HG03066 (cell line): ENCODE data around the gene FOXR1.
"Not testable (repeated sequence)": the region's sequence is repeated elsewhere in the genome, so short reads cannot be mapped to it uniquely, and the experiment has no call there.

Experiments used
- ATAC-seq: cut with Tn5 transposase; IDR thresholded peaks from one replicate; pipeline ENCODE4 v1.9.1; 2021; ENCODE audit warnings: low read depth; ENCODE audit not compliant: unreplicated experiment

The FOXR1 gene

DNA sequence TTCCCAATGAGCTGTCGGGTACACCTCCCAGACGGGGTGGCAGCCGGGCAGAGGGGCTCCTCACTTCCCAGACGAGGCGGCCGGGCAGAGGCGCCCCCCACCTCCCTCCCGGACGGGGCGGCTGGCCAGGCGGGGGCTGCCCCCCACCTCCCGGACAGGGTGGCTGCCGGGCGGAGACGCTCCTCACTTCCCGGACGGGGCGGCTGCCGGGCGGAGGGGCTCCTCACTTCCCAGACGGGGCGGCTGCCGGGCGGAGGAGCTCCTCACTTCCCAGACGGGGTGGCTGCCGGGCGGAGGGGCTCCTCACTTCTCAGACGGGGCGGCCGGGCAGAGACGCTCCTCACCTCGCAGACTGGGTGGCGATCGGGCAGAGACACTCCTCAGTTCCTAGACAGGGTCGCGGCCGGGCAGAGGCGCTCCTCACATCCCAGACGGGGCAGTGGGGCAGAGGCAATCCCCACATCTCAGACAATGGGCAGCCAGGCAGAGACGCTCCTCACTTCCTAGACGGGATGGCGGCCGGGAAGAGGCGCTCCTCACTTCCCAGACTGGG lies 20.0 kb downstream of the FOXR1 start:
- ATAC-seq, result not testable (repeated sequence)

DNA sequence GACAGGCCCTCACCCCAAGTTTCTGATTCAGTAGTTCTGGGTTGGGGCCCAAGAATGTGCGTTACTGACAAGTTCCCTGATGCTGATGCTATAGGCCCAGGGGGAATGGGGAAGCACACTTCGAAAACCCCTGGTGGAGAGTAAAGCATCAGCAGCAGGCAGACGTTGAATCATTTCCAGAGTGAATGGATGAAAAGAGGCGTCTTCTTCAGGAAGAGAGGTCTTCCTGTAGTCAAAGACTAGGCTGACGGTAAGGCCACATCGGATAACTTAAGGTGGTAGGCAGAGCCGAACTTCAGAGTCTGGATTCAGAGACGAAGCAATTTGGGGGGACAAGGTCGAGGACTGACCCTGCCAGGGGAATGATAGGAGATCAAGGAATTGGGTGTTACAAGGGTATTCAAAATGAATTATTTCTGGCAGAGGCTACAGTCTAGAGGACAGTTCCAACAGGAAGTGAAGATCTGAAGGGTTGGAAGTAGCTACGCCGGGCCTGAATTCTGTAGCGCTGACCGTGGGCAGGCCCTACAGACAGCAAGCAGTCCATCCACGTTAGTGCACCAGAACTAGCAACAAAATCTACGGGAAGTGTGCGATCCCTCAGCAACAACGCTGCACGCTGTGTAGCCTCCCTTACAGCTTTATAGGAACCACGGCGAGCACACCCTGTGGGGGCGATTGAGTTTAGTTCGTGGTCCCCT lies 25.5 kb downstream of the FOXR1 start:
- peak; percentile 14 for ATAC-seq

DNA sequence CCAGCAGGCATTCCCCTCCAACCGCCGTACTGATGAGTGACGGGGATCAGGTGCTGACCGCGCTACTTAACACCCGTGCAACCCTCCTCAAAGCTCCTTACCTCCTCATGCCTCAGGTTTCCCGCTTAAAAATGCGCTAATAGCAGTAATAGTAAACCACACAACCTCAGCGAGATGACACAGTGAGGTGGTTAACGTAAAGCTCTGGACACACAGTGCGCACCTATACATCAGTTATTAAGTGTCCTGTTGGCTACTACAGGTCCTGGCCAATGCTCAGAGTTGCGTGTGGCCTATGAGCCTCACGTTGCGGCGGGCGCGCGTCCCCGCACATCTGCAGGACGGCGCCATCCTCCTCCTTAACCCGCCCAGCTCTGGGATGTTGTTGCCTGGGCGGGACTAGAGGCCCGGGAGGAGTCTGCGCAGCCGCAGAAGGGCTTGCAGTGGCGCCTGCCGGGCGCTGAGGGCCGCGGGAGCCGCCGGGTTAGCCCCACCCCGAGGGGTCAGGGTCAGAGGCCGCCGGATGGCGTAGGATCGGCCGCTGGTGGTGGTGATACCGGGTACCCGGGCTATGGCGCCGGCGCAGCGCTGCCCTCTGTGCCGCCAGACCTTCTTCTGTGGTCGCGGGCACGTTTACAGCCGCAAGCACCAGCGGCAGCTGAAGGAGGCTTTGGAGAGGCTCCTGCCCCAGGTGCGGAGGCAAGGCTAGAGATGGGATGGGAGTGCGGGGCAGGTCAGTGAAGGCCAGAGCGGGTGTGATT lies 26.2 kb downstream of the FOXR1 start, which contains the start of gene CENATAC:
Gene CENATAC (plus strand): TSS at position 512 of the 761 bp plus-strand sequence. CDS start 60 bp downstream, at position 572.
- peak; percentile 90 for ATAC-seq

DNA sequence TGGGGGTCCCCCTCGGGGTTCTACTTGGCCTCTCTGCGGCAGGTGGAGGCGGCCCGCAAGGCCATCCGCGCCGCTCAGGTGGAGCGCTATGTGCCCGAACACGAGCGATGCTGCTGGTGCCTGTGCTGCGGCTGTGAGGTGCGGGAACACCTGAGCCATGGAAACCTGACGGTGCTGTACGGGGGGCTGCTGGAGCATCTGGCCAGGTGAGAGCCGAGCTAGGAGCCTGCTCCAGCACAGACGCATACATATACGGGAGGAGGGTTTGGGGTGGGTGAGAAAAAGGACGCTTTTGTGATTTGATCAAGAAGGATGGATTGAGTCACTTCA lies 26.8 kb downstream of the FOXR1 start:
- peak; percentile 21 for ATAC-seq

DNA sequence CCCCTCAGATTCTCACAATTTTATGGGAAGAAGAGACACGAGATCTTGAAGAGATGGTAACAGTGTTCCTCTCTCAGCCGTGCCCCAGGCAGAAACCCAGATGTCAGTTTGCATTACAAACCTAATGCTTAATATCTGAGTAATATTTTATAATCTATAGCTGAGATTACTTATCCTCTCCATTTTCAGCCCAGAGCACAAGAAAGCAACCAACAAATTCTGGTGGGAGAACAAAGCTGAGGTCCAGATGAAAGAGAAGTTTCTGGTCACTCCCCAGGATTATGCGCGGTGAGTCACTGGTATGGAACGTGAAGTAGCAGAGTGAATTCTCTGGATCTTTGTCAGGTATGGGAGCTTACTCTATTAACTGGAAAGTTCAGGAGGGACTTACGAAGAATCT lies 27.3 kb downstream of the FOXR1 start:
- no peak for ATAC-seq

DNA sequence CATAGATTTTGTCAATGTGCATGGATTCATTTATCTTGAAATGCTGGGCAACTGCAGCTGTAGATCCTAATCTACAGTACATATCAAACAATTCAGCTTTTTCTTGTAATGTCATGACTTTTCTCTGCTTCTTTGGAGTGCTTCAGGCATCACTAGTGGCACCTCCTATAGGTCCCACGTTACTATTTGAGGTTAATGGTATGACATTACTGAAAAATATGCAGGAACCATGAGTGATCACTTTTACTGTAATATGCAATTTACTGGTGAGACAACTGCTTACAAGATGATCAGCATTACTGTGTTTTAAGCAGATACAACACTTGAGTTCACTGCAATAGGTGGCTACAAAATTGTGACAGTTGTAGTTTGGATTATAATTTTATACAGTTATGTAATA lies 29.3 kb downstream of the FOXR1 start:
- ATAC-seq, result no peak

DNA sequence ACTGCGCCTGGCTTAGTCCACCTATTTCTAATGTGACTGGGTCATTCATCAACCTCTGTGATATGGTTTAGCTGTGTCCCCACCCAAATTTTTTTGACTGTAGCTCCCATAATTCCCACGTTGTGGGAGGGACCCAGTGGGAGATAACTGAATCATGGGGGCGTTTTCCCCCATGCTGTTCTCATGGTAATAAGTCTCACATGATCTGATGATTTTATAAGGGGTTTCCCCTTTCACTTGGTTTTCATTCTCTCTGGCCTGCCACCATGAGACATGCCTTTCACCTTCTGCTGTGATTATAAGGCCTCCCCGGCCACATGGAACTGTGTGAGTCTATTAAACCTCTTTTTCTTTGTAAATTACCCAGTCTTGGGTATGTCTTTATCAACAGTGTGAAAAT lies 35.1 kb downstream of the FOXR1 start:
- ATAC-seq, result no peak

DNA sequence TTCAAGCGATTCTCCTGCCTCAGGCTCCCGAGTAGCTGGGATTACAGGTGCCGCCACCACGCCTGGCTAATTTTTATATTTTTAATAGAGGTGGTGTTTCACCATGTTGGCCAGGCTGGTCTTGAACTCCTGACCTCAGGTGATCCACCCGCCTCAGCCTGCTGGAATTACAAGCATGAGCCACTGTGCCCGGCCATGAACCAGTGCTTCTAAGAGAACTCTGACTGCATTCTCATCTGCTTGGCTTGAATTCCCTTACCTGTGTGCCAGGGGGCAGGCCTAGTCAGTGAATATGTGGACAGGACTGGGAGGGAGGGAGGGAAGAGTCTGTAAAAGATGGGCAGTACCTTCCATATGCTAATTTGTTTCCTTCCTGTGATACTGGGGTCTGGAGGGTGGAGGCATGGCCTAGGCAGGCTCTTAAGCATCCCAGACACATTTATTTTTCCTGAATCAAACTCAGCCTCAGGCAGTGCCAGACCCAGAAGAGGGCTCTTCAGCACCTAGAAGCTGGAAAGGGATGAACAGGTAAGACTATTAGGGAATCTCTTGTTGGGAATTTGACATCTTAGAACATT lies 40.0 kb downstream of the FOXR1 start:
- no peak for ATAC-seq

DNA sequence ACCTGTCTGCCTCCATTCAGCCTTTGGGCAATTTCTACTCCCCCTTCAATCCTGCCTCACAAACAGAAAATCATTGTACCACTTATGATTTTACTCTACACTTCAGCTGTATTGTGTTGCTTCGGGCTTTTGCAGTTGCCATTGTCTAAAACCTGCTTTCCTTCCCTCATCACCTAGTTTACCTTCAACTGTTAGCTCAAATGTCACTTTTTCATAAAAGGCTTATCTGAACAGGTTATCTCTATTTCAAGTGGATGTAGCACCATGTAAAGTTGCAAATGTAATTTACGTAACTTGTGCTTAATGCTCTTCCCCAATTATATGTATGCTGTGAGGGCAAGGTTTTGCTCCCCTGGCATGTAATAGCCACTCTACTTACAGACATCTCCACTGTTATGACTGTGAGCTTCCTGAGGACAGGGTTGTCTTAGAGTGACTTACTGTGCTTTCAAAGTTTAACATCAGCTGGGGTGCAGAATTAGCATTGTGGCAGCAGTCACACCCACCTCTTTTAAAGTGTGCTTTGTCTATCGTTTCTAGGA lies 41.1 kb downstream of the FOXR1 start:
- no peak for ATAC-seq

DNA sequence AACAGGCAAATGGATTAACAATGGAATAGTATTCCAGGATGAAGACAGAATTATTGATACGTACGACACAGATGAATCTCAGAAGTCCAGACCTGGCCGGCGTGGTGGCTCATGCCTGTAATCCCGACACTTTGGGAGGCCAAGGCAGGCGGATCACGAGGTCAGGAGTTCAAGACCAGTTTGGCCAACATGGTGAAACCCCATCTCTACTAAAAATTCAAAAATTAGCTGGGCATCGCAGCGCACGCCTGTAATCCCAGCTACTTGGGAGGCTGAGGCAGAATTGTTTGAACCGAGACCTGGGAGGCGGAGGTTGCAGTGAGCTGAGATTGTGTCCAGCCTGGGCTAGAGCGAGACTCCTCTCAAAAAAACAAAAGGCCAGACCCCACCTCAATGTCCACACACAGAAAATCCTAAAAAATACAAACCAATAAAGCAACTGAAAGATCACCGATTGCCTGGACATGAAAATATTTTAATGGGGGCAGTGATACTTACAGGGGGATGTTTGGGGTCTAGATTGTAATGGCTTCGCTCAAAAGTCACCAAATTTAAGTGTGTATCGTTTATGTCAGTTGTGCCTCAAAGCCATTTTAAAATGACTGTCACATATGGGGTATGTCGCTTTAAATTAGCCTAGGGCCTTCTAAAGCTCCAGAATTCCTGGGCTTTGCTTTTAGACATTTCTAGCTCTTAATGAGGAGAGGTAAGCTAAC lies 42.8 kb downstream of the FOXR1 start:
- no peak for ATAC-seq

DNA sequence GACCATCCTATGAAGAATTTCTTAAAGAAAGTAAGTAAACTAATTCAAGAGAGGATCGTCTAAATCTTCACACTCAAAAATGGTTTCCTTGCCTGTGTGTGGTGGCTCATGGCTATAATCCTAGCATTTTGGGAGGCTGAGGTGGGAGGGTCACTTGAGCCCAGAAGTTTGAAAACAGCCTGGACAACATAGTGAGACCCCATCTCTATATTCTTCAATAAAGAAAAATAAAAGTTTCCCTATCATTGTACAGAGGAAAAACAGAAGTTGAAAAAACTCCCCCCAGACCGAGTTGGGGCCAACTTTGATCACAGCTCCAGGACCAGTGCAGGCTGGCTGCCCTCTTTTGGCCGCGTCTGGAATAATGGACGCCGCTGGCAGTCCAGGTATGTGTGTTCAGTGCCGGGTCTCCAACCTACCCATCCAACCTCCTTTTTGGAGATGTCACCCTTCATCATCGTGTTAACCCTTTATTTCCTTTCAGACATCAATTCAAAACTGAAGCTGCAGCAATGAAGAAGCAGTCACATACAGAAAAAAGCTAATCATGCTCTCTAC lies 43.6 kb downstream of the FOXR1 start:
- no peak for ATAC-seq

DNA sequence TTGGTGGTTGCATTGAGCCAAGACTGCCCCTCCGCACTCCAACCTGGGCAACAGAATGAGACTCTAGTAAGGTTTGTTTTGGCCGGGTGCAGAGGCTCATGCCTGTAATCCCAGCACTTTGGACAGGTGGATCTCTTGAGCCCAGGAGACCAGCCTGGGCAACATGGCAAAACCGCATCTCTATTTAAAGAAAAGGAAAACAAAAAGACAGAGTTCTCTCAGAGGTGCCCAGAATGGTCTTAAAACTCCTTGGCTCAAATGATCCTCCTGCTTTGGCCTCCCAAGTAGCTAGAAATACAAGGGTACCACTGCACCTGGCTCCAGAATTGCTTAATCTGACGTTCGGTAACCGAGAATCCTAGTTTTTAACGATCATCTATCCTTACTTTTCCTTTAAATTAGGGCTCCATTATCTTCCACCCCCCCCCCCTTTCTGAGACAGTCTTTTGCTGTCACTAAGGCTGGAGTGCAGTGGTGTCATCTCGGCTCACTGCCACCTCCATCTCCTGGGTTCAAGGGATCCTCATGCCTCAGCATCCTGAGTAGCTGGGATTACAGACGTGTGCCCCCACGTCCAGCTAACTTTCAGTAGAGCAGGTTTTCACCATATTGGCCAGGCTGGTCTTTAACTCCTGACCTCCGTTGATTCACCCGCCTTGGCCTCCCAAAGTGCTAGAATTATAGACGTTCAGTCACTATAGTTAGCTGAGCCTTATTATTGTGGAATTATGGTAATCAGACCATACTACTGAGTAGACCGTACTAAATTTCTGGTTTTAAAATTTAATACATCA lies 44.9 kb downstream of the FOXR1 start:
- ATAC-seq, result no peak

DNA sequence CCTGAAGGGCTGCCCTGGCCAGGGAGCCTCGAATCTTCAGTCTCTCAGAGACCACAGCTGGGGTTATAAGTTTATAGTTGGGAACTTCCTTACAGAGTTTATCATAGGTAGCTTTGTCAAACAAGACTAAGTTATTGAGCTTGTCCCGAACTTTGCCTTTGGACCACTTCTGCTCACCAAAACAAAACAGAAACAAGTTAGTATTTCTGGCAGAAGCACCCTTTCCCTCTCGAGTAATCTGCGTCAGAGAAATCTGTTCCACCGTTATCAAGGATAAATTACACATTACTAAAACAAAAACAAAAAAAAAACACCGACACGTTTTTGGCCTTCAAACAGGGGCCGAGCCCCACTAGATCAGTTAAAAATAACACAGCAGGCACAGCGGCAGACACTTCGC lies 45.8 kb downstream of the FOXR1 start:
- ATAC-seq, result not testable (repeated sequence)

DNA sequence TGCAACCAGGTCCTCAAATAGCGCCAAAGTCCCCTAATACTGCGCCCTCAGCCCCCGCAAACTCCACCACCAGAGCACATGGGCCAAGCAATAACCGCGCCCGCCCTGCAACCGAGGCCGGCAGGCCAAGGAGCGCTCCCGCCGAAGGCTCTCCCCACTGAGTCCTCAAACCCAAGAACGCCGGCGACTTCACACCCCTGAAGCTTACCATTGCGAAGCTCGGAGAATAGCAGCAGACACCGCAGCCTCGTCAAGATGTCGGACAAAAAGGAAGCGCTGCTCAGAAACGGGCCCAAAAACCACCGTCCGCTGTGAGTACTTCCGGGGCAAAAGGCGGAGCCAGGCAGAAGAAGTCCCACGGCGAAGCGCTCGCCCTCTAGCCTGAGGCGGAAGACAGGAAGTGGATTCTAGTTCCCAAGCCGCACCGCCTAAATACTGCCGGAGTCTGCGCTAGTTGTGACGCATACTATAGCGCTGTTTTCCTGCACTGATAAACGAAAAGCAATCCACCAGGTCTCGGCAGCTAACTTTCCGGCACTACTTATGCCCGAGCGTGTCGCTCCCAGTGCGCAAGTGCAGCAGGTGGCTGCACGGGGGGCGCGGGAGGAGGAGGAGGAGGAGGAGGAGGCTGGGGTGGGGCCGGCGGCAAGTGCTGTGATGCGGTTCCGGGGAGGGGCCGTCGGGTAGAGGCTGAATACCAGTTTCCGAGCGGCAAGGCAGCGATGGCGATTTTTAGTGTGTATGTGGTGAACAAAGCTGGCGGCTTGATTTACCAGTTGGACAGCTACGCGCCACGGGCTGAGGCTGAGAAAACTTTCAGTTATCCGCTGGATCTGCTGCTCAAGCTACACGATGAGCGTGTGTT lies 46.7 kb downstream of the FOXR1 start, which contains the start of the genes RPS25 and TRAPPC4:
Gene RPS25 (minus strand): TSS at position 270 of the 865 bp plus-strand sequence. CDS start 59 bp downstream, at position 211.
Gene TRAPPC4 (plus strand): TSS at position 693 of the 865 bp plus-strand sequence. CDS start 30 bp downstream, at position 723.
- ATAC-seq, result peak; percentile 85

DNA sequence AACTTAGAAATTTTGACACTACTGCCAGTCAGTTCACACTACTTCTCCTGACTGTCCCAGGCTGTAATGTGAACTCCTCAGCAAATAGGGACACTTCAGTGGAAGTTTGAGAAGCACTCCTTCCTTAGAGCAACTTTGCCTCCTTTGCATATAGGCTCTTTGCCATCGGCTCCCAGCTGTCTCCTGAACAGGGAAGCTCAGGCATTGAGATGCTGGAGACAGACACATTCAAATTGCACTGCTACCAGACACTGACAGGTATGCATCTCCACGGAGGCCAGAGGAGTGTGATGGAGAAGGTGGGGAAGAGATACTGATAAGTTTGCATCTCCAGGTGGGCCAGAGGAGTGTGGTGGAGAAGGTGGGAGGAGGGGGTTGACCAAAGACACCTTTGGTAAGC lies 48.4 kb downstream of the FOXR1 start:
- no peak for ATAC-seq

DNA sequence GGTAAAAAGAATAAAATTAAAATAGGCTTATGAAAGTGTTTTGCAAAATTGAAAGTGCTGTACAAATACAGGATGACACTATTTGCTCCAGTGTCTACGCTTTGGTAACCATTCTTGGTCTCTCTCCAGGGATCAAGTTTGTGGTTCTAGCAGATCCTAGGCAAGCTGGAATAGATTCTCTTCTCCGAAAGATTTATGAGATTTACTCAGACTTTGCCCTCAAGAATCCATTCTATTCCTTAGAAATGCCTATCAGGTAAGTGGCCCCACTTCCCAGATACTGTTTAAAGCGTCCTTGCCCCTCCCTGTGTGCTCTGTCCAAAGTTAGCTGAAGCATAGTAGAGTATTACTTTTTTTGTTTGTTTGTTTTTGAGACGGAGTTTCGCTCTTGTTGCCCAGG lies 50.1 kb downstream of the FOXR1 start:
- ATAC-seq, result no peak

DNA sequence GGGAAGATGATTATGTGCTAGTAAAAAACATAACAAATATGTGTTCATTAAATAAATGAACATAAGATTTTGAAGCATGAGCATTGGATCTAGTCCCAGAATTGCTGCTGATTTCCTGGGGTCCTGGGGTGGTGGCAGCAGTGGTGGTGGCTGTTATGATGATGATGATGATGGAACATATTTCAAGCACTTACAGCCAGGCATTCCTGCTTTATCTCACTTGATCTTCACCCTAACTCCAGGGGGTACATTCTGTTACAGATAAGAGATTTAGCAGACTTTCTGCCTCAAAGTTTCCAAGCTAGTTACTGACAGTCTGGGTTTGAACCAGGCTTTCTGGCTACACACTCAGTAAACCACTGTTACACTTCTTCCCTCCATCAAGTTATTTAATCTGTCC lies 52.2 kb downstream of the FOXR1 start:
- ATAC-seq, result no peak

DNA sequence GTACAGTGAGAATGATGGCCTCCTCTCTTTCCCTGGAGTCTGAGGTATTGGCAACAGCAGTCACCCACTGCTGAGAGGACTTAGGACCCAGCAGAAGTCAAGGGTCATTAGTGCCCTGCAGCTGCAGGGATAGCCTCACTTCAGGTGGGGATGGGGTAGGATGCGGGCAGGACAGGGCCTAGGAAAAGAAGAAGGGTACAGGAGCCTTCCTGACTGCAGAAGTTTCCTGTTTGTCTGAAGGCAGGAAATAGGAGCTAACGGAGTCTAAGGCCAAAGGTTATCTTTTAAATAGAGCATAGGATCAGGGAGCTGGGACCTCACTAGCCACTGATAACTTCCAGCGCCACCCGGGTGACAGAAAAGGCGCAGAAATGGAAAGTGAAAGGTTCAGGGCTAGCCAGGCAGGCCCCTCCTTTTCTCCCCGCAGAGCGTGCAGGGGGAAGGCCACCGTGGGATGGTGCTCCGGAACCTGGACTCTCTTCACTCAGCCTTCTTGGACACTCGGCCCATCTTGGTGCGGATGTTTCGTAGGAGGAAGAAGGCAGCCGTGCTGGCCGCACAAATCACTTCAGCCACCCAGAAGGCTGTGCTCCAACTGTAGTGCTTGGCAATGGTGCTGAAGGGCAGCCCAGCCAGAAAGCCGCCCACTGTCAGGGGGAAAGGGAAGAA lies 53.0 kb downstream of the FOXR1 start:
- ATAC-seq, result no peak
